ENCODE data around the gene DLL4. TPM values are rescaled to one million over a fixed set of nuclear protein-coding genes. Genes with fewer than 3 reads are reported as not detected.
"Not testable (repeated sequence)": the region's sequence is repeated elsewhere in the genome, so short reads cannot be mapped to it uniquely, and the experiment has no call there.

DLL4 gene
- total RNA-seq, 1 donor from 2014 or later, result 11.5 TPM

DNA sequence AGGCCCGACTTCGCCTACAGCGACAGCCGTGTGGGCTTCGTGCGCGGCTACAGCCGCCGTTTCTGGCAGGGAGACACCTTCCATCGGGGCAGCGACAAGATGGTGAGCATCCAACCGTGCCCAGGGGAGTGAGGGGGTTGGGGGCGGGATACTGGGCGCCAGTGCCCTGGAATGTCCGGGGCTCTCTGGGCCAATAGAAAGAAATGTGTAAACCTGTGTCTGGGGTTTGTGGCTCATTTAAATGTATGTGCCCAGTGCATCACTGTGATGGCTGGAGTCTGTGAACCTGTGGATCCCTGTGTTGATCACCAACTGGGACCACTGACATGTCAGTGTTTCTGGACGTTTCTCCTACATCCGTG is 24.6 kb downstream of the DLL4 start:
- intact Hi-C loops (cut with DNase I), result no loop called here
- no peak for DNase-seq (ENCODE audit: low spot score)

DNA sequence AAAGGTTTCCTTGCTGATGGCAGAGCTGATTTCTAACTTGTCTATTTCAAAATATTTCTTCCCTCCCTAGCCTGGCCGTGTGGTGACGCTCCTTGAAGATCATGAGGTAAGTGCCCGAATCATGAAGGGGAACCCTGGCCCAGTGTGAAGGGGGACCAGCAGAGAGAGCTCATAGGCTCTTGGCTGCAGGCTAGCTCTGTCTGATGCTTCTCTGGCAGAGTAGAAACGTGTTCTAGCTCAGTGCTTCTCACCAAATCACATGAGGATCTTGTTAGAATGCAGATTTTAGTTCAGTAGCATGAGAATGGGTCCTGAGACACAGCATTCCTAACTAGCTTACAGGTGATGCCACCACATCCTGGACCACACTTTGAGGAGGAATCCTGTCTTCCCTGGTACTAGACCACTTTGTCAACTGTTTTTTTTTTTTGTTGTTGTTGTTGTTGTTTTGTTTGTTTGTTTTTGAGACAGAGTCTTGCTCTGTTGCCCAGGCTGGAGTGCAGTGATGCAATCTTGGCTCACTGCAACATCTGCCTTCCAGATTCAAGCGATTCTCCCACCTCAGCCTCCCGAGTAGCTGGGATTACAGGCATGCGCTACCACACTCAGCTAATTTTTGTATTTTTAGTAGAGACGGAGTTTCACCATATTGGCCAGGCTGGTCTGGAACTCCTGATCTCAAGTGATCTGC is 25.2 kb downstream of the DLL4 start:
- DNase-seq (ENCODE audit: low spot score); intact Hi-C loops (cut with DNase I): not testable (repeated sequence)

DNA sequence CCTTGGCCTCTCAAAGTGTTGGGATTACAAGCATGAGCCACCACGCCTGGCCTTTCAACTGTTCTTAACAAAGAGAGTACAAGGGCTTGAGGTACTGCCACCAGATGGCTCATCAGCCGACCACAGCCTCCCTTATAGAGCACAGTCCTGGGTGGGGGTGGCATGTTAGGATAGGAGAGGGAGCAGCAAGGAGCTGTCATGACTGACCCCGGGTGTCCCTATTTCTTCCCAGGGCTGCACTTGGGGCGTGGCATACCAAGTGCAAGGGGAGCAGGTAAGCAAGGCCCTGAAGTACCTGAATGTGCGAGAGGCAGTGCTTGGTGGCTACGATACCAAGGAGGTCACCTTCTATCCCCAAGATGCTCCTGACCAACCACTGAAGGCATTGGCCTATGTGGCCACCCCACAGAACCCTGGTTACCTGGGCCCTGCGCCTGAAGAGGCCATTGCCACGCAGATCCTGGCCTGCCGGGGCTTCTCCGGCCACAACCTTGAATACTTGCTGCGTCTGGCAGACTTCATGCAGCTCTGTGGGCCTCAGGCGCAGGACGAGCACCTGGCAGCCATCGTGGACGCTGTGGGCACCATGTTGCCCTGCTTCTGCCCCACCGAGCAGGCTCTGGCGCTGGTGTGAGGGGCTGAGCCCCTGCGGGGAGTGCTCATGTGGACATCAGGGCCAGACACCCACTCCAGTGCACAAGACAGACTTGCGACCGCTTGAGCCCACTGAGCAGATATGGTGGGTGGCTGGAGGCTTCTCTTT is 26.2 kb downstream of the DLL4 start:
- intact Hi-C loops (cut with DNase I), result loop anchor here (5.0 kb wide), 1 partner anchor 48 kb away; no protein-coding TSS in a partner anchor
- no peak for DNase-seq (ENCODE audit: low spot score)

DNA sequence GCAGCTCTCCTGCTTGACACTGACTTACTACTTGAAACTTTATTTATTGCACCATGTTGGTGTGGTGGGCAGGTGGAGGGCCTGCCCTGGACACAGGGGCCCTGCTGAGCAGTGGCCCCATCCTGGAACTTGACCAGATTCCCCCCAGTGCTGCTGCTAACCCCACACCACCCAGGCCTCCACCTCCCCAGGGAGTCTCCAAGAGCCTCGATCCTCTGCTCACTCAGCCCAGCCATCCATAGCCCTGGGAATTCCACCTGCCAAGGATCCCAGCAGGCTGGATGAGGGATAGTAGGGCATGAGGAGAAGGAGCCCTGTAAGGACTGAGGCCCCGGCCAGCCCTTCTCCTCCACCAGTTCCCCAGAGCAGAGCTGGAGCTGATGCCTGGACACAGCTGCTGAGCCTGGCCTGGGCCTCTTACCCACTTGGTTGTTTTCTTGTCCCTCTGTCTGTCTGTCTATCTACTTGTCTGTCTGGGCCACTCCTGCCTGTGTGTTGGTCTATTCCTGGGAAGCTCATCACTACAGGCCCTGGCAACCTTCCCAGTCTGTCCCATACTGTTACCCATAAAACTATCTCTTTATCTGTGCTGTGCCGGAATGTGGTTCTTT is 26.9 kb downstream of the DLL4 start:
- DNase-seq (ENCODE audit: low spot score), result no peak
- intact Hi-C loops (cut with DNase I), result loop anchor here (5.0 kb wide), 1 partner anchor 49 kb away; no protein-coding TSS in a partner anchor

DNA sequence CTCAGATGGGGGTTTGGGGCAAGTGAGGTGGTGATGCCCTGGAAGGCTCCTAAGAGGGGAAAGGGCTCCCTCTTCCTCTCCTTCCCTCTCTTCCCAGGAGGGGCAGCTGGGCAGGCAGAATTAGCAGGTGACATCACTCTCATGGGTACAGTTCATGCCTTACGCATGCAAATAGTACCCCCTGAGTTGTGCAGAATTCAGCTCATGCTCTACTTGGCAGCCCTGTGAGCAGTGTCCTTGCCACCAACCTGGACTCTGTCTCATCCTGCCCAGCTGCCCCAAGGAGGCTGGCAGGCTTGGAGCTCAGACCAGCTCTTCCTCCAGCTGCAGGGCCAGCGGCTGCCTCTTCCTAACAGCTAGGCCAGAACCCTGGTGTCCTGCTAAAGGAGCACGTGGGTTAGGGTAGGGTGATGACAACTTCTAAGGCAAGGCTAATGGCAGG is 27.4 kb downstream of the DLL4 start:
- intact Hi-C loops (cut with DNase I), result loop anchor here (5.0 kb wide), 1 partner anchor 49 kb away; no protein-coding TSS in a partner anchor
- DNase-seq (ENCODE audit: low spot score), result no peak

DNA sequence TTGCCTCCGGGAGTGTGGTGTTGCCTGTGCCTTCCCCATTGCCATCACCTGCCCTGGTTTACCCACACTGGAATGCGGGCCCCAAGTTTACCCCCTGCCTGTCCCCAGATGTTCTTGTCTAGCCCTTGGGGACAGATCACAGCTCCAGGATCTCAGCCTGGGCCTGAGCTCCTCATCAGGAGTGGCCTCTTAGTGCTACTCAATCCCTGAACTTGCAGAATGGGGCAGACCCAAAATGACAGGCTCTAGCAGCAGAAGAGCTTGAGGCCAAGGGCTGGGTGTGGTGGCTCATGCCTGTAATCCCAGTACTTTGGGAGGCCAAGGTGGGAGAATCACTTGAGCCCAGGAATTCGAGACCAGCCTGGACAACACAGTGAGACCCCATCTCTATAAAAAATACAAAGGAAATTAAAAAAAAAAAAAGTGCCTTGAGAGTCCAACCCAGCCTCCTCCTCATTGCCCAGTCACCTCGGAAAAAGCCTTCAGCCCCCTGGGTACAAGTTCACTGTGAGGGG is 28.0 kb downstream of the DLL4 start:
- intact Hi-C loops (cut with DNase I), result loop anchor here (5.0 kb wide), 1 partner anchor 50 kb away; no protein-coding TSS in a partner anchor
- DNase-seq (ENCODE audit: low spot score), result no peak

DNA sequence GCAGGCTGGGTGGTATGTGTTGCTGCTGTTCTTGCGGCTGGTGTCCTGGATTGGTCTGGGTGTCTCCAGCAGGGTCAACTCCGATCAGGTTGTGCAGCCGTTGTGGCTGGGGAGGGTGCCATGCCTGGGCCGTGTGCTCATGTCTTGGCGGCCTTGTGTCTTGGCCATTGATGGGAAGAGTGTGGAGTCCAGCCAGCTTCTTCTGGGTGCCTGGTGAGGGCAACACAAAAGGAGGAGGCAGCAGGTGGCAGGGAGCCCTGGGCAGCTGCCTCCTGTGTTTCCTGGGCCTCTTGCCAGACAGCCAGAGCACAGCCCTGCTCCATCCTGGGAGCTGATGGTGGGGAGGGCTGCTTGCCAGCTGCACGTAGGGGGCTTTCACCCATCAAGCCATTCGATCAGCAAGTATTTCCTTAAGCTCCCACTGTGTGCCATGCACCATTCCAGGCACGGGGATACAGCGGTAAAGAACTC is 28.5 kb downstream of the DLL4 start:
- intact Hi-C loops (cut with DNase I), result loop anchor here (5.0 kb wide), 1 partner anchor 50 kb away; no protein-coding TSS in a partner anchor
- DNase-seq (ENCODE audit: low spot score), result peak; percentile 85

DNA sequence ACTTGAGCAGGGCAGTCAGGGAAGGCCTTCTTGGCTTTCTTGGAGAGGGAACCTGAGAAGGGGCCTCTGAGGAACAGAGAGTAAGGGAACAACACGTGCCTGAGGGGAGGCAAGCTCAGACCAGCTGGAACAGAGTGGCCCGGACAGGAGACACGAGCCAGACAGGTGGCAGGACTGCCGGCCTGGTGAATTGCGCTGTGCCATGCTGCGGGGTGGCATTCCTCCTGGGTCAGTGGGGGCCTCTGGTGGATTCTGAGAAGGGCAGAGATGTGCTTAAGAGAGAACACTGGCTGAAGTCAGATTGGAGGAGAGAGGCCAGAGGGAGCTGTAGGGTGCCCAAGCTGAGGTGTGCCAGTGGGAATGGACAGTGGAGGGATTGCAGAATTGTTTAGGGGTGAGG is 29.0 kb downstream of the DLL4 start:
- intact Hi-C loops (cut with DNase I), result loop anchor here (5.0 kb wide), 1 partner anchor 51 kb away; no protein-coding TSS in a partner anchor
- DNase-seq (ENCODE audit: low spot score), result no peak

DNA sequence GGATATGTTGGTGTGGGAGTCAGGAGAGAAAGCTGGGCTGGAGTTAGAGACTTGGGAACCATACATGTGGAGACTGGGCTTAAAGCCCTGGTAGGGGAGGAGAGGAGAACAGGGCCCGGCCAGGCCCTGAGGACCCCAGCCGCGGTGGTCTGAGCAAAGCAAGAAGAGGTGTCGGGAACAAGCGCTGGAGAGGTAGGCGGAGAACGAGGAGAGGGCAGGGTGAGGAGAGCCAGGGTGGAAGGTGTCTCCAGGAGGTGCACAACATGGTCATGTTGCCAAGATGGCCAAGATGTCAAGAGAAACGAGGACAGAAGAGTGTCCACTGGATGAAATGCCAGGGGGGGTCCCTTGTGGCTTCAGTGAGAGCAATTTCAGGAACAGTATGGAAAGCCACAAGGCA is 29.6 kb downstream of the DLL4 start:
- DNase-seq (ENCODE audit: low spot score), result no peak
- intact Hi-C loops (cut with DNase I), result loop anchor here (5.0 kb wide), 1 partner anchor 51 kb away; no protein-coding TSS in a partner anchor

DNA sequence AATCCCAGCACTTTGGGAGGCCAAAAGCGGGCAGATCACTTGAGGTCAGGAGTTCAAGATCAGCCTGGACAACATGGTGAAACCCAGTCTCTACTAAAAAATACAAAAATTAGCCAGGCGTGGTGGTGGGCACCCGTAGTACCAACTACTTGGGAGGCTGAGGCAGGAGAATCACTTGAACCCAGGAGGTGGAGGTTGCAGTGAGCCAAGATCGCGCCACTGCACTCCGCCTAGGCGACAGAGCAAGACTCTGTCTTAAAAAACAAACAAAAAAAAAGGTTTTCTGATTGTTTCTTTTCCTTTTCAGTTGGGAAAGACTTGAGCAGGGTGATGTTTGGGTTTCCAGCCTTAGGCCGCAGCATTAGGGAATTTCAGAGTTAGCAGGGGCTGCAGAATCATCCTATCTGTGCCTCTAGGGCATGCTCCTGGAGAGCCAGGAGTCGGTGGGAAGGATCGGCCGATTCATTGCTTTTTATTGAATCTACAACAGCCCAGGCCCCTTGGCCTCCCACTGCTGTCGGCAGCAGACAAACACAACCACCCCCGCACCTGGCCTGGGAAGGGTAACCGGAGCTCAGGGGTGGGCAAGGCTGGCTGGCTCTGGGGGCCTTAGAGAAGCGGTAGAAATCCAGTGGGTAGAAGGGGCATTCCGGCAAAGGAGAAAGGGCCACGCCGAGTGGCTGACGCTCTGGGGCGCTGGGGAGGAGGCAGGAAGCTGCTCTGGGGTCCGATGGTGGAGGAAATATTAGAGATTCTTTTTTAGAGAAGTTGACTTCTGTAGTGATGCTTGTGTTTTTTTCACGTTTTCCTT is 30.4 kb downstream of the DLL4 start:
- intact Hi-C loops (cut with DNase I), result loop anchor here (5.0 kb wide), 1 partner anchor 52 kb away; no protein-coding TSS in a partner anchor

DNA sequence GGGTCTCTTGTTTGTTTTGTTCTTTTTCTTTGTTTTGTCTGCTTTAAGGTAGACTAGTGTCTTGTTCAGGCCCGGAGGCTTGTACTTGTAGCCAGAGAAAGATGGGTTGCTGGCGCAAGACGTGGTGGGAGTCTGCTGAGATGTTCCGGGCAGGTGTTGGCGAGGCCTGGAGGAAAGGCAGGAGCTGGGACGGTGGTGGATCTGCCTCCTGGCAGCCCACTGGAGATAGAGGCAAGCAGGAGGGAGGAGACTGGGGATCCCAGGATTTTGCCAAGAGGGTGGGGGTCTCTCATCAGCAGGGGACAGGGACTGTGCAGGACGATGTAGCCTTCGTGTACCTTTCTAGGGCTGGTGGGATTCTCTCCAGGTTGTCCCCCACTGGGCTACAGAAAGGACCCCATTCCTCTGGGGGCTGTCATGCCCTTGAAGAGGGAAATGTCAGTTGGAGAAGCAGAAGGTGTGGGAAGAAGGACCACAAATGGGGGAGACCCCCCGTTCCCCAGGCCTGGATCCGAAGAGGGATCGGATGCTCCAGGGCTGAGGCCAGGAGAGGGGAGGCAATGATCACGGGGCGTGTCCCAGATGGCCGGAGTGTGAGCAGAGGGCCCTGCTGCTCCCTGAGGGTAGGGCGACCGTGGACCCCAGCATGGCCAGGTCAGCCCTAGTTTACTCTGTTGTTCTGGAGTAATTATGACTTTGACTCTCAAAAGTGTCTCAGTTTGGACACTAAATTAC is 31.2 kb downstream of the DLL4 start:
- no peak for DNase-seq (ENCODE audit: low spot score)
- intact Hi-C loops (cut with DNase I), result no loop called here

More for the DNA sequence above, 30.4 kb downstream of the DLL4 start:
- no peak for DNase-seq (ENCODE audit: low spot score)

DNA sequence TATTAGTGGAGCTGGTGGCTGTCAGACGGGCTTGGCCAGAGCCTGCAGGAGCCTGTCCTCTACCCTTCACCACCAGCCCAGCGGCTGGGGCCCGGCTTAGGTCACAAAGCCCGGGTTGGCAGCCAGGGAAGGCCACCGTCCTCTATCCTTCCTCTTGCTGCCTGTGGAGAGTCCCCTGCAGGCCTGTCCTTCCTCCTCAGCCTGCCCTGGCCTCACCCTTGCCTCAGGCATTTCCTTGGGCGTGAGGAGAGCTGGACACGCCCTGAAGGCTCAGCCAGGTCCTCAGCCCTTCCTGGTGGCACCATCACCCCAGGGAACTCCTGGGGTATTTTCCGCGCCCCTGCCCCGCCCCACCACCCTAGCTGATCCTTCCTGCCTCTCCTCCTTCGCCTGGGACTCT is 31.8 kb downstream of the DLL4 start:
- intact Hi-C loops (cut with DNase I), result no loop called here

DNA sequence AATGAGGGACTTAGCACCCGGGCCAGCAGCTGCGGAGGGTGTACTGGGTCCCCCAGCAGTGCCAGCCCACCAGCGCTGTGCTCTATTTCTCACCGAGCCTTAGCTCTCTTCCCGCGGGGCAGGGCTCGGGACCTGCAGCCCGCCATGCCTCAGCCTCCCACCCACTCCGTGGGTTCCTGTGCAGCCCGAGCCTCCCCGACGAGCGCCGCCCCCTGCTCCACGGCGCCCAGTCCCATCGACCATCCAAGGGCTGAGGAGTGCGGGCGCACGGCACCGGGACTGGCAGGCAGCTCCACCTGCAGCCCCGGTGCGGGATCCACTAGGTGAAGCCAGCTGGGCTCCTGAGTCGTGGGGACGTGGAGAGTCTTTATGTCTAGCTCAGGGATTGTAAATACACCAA is 32.6 kb downstream of the DLL4 start:
- intact Hi-C loops (cut with DNase I); DNase-seq (ENCODE audit: low spot score): not testable (repeated sequence)

More for the DNA sequence above, 31.8 kb downstream of the DLL4 start:
- no peak for DNase-seq (ENCODE audit: low spot score)

DNA sequence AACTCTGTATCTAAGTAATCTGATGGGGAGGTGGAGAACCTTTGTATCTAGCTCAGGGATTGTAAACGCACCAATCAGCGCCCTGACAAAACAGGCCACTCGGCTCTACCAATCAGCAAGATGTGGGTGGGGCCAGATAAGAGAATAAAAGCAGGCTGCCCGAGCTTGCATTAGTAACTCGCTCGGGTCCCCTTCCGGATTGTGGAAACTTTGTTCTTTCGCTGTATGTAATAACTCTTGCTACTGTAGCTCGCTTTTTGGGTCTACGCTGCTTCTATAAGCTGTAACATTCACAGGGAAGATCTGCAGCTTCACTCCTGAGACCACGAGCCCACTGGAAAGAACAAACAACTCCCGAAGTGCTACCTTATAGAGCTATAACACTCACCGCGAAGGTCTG is 33.2 kb downstream of the DLL4 start:
- intact Hi-C loops (cut with DNase I); DNase-seq (ENCODE audit: low spot score): not testable (repeated sequence)

DNA sequence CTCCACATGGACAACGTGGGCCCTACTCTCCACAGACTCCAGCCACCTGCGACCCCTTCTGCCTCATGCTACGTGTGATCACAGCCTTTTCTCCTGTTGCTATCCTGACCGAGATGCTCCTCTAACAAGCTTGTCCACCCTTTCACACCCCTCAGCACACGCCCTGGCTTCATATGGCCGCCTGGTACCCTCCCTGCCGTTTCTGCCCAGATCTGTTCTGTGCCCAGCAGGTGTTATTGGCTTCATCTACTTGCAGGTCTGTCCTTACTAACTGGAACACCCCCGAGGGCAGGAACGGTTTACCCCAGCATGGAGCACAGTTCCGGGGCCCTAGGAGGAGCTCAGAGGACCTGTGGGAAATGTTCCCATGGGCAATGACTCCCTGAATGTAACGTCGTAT is 34.1 kb downstream of the DLL4 start:
- intact Hi-C loops (cut with DNase I), result no loop called here
- no peak for DNase-seq (ENCODE audit: low spot score)

DNA sequence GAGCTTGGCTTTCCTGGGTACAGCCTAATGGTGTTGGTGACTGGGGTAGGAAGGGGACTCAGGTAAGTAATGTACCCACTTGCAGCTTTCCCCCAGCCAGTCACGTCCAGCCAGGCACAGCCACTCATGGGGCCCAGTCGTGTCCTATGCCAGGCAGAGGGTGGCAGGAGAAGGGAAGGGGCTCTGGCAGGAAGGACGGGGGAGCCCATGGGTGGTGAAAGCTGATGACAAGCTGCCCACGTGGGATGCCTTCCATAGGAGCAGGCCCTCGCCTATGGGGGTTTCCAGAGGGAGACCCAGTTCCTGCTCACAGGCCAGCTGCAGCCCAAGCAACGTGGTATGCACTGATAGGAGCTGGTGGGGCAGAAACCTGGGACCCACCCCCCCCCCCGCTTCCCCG is 34.9 kb downstream of the DLL4 start:
- DNase-seq (ENCODE audit: low spot score), result no peak
- intact Hi-C loops (cut with DNase I), result no loop called here

DNA sequence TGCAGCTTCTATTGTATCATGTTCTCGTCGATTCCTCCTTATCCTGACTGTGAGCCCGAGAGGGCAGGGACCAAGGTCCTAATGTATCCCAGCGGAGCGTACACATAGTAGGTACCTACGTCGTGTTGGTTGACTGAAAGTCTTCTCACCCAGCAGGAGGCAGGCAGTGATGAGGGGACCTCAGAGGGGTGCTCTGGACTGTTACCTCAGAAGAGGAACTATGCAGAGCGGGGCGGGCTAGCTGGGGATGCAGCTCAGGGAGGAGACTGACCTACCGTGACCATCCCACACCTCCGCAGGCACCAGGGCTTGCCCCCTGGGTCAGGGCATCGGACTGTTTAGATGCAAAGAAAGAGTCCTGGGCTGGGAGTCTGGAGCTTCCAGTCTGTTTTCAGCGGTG is 35.5 kb downstream of the DLL4 start:
- intact Hi-C loops (cut with DNase I), result no loop called here
- DNase-seq (ENCODE audit: low spot score), result no peak

DNA sequence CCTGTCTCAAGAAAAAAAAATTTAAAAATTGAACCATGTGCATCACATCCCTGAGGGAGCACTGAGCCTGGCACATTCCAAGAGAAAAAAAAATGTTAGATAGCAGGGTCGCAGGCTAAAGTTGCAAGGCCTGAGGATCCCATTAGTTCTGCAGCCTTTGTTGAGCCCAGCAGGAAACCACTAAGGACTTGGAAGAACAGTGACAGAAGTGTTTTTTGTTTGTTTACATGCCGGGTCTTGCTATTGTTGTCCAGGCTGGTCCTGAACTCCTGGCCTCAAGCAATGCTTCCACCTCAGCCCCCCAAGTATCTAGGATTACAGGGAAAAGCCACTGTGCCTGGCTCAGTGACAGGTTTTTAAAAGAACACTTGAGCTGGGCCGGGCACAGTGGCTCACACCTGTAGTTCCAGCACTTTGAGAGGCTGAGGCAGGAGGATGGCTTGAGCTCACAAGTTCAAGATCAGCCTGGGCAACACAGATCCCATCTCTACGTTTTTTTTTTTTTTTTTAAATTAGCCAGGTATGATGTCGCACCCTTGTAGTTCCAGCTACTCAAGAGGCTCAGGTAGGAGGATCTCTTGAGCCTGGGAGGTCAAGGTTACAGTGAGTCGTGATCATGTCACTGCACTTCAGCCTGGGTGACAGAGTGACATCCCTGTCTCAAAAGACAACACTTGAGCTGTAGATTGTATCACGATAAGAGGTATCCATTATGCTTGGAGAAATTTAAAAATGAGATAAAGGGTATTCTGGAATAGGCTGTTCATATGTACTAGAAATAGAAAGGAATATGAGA is 39.3 kb downstream of the DLL4 start:
- intact Hi-C loops (cut with DNase I), result no loop called here
- DNase-seq (ENCODE audit: low spot score), result no peak

All from cardiac septum (tissue), 1 donor.